ENCODE results near the gene GPR158.

GPR158 gene

GRCh38 chr10:25506821-25507335 is 332.1 kb downstream of the GPR158 start:
- TF ChIP-seq, protein P1, sequence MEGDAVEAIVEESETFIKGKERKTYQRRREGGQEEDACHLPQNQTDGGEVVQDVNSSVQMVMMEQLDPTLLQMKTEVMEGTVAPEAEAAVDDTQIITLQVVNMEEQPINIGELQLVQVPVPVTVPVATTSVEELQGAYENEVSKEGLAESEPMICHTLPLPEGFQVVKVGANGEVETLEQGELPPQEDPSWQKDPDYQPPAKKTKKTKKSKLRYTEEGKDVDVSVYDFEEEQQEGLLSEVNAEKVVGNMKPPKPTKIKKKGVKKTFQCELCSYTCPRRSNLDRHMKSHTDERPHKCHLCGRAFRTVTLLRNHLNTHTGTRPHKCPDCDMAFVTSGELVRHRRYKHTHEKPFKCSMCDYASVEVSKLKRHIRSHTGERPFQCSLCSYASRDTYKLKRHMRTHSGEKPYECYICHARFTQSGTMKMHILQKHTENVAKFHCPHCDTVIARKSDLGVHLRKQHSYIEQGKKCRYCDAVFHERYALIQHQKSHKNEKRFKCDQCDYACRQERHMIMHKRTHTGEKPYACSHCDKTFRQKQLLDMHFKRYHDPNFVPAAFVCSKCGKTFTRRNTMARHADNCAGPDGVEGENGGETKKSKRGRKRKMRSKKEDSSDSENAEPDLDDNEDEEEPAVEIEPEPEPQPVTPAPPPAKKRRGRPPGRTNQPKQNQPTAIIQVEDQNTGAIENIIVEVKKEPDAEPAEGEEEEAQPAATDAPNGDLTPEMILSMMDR (IDR thresholded peaks at IDR 0.05): no peak
- no peak for DNase-seq (ENCODE audit: low spot score)
- Histone ChIP-seq H3K27ac (no peak overlapping the region), H3K4me3 (no peak overlapping the region)

DNA sequence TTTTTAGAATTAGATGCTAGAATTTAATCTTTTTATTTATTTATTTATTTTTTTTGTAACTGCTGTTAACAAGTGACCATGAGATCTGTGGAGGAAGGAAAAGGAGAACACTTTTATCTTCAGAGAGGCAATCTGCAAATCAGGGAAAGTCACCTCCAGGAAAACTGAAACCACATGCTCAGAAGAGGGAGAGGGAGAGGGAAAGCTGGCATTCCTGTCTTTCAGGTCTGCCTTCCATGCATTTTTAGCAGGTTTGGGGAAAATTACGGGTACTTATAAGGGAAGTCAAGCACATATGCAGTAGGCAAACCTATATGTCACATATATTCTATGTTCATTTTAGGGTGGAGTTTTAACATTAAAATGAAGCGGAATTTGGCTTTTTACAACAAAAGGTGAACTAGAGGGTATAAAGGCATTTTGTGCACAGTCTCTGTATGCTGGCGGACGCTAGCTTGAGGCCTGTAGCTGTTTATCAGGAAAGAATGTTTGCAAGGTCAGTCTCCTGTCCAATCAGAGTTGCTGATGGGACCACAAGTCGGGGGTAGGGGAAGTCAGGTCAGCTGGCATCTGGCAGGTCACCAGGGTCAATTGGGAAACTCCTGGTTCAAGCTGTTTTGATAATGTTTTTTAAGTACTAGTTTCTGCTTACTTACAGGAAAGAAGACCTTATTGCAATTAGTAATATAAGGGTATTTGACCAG is 333.5 kb downstream of the GPR158 start:
- Histone ChIP-seq H3K4me3 (no peak overlapping the region), H3K27ac (no peak overlapping the region)
- TF ChIP-seq, protein P1 (IDR thresholded peaks at IDR 0.05): no peak
- DNase-seq (ENCODE audit: low spot score): no peak

- H3K27ac ChIP-seq: no peak overlapping the region
- no peak for DNase-seq (ENCODE audit: low spot score)
- TF ChIP-seq, protein P1 (IDR thresholded peaks at IDR 0.05): no peak
- H3K4me3 ChIP-seq: no peak overlapping the region
Observed at GRCh38 chr10:25509151-25509550, 334.4 kb downstream of the GPR158 start.

- no peak for DNase-seq (ENCODE audit: low spot score)
- Histone ChIP-seq H3K4me3 (no peak overlapping the region), H3K27ac (no peak overlapping the region)
- TF ChIP-seq, protein P1 (IDR thresholded peaks at IDR 0.05): no peak
Observed at GRCh38 chr10:25522294-25522693, 347.5 kb downstream of the GPR158 start.

DNA sequence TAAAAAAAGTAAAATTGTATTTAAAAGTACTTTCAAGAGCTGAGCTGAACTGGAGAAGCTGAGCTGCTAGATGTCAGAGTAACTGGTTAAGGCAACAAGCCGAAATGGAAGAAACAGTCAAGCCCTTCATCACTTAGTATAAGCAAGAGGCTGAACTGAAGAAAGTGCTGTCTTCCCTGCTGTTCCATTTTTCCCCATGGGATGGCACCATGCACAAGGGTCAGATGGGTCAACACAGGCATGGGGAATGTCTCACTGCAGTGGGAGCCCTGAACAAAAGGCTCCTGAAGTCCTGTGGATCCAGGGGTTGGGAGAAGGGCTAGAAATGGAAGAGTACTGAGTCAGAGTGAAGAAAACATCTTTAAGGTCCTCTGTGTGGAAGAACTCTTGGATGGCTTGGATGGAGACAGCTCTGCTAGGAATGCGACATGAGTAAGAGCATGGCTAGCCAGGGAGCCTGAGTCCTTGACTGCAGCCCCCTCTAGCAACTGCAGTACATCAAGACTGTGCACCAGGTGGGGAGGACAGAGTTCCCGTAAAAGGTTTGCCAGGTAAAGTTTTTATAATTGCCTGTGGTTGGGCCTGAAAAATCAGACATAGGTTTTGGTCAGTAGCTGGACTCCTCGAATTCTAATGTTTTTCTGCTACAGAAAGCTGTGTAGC is 348.3 kb downstream of the GPR158 start:
- no peak for DNase-seq (ENCODE audit: low spot score)
- TF ChIP-seq, protein P1 (IDR thresholded peaks at IDR 0.05): no peak
- Histone ChIP-seq H3K4me3 (no peak overlapping the region), H3K27ac (no peak overlapping the region)

GRCh38 chr10:25530306-25530705 is 355.5 kb downstream of the GPR158 start:
- no peak overlapping the region for H3K4me3 ChIP-seq
- no peak for DNase-seq (ENCODE audit: low spot score)
- H3K27ac ChIP-seq: no peak overlapping the region
- TF ChIP-seq, protein P1 (IDR thresholded peaks at IDR 0.05): no peak

All from coronary artery (tissue), 2 donors.